Liver (tissue), 3 donors: ENCODE measurements around the gene WDR1.

Source experiments
- CTCF ChIP-seq: fragments of 150-350 bp; IDR thresholded peaks from 2 replicates; pipeline ENCODE4 v1.5.1; 2017; ENCODE audit warnings: improper control_type of control experiment, low read depth, low read length; ENCODE audit not compliant: missing input control
- FOXA1 ChIP-seq: IDR thresholded peaks from 2 replicates; pipeline ENCODE4 v1.6.1; 2016; ENCODE audit warnings: antibody characterized with exemption
- HNF4A ChIP-seq, 2 donors: conservative IDR thresholded peaks; 2 replicates each; pipeline ENCODE4 v1.6.1; 2016; ENCODE audit warnings: antibody characterized with exemption in 2 of 2, mild to moderate bottlenecking in 2 of 2
- HNF4G ChIP-seq: IDR thresholded peaks from 2 replicates; pipeline ENCODE4 v1.6.1; 2016; ENCODE audit warnings: antibody characterized with exemption
- NR2F2 ChIP-seq: IDR thresholded peaks from 2 replicates; pipeline ENCODE4 v1.6.1; 2016; ENCODE audit warnings: antibody characterized with exemption
- REST ChIP-seq: IDR thresholded peaks from 2 replicates; pipeline ENCODE4 v1.6.1; 2016; ENCODE audit warnings: antibody characterized with exemption, mild to moderate bottlenecking
- RXRA ChIP-seq, 2 donors: IDR thresholded peaks; 2 replicates each; pipeline ENCODE4 v1.6.1; 2017 to 2018; ENCODE audit warnings: antibody characterized with exemption in 2 of 2, mild to moderate bottlenecking in 1 of 2
- SP1 ChIP-seq: IDR thresholded peaks from 2 replicates; pipeline ENCODE4 v1.6.1; 2018; ENCODE audit warnings: antibody characterized with exemption, mild to moderate bottlenecking
- TAF1 ChIP-seq: conservative IDR thresholded peaks from 2 replicates; pipeline ENCODE4 v1.6.1; 2016; ENCODE audit warnings: antibody characterized with exemption, mild to moderate bottlenecking
- TF ChIP-seq, protein P1 (sequence below): IDR thresholded peaks from 2 replicates; pipeline ENCODE4 v1.6.1; 2016; ENCODE audit warnings: antibody characterized with exemption
- donor health status: healthy.
- donor health status: healthy.

DNA sequence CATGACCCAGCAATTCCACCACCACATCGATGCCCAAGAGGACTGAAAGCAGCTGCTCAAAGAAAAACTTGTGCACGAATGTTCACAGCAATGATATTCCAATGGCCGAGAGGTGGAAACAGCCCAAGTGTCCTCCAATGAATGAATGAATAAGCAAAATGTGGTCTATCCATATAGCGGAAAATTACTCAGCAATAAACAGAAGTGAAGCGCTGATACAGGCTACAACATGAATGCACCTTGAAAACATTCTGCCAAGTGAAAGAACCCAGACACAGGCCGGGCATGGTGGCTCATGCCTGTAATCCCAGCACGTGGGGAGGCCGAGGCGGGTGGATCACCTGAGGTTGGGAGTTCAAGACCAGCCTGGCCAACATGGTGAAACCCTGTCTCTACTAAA is 90.1 kb downstream of the WDR1 start:
- TF ChIP-seq CTCF (no peak), SP1 (no peak), TAF1 (no peak), HNF4G (no peak), RXRA (IDR thresholded peaks at IDR 0.05) (no peak), NR2F2 (no peak), HNF4A (conservative IDR thresholded peaks at IDR 0.05) (no peak), FOXA1 (no peak), REST (no peak)
- TF ChIP-seq, protein P1, sequence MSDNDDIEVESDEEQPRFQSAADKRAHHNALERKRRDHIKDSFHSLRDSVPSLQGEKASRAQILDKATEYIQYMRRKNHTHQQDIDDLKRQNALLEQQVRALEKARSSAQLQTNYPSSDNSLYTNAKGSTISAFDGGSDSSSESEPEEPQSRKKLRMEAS = no peak
